CMK (cell line): Measurements from ENCODE around the gene SH2B3.

Experiments
- DNase-seq: peaks from one replicate; pipeline ENCODE4 v3.0.0-alpha.2; 2010; ENCODE audit warnings: low read depth

The SH2B3 gene

GRCh38 chr12:111409403-111409779 lies 3.7 kb downstream of the SH2B3 start:
- no peak for DNase-seq

GRCh38 chr12:111409780-111410430 lies 4.2 kb downstream of the SH2B3 start:
- peak; percentile 88 for DNase-seq

- DNase-seq, result no peak
These were observed 4.9 kb downstream of the SH2B3 start for GRCh38 chr12:111410431-111411184.

- DNase-seq, result no peak
These were observed 5.6 kb downstream of the SH2B3 start for GRCh38 chr12:111411185-111411764.

- no peak for DNase-seq
These were observed 6.5 kb downstream of the SH2B3 start for GRCh38 chr12:111412007-111412829.

GRCh38 chr12:111412830-111413441 lies 7.2 kb downstream of the SH2B3 start:
- no peak for DNase-seq

- no peak for DNase-seq
These were observed 7.8 kb downstream of the SH2B3 start for GRCh38 chr12:111413442-111414086.

GRCh38 chr12:111414711-111415252 lies 9.1 kb downstream of the SH2B3 start:
- DNase-seq, result no peak

- DNase-seq, result no peak
These were observed 11.6 kb downstream of the SH2B3 start for GRCh38 chr12:111417290-111417689.

GRCh38 chr12:111417784-111418593 lies 12.3 kb downstream of the SH2B3 start:
- no peak for DNase-seq

- DNase-seq, result no peak
These were observed 12.8 kb downstream of the SH2B3 start for GRCh38 chr12:111418594-111418880.

- no peak for DNase-seq
These were observed 14.1 kb downstream of the SH2B3 start for GRCh38 chr12:111419784-111420183.

GRCh38 chr12:111420494-111420893 lies 14.8 kb downstream of the SH2B3 start:
- DNase-seq, result no peak

- no peak for DNase-seq
These were observed 18.6 kb downstream of the SH2B3 start for GRCh38 chr12:111424189-111424792.

- DNase-seq, result no peak
These were observed 19.1 kb downstream of the SH2B3 start for GRCh38 chr12:111424793-111425251.

- no peak for DNase-seq
These were observed 19.9 kb downstream of the SH2B3 start for GRCh38 chr12:111425655-111426054.

GRCh38 chr12:111426344-111427185 lies 20.8 kb downstream of the SH2B3 start:
- no peak for DNase-seq

- DNase-seq, result no peak
These were observed 21.8 kb downstream of the SH2B3 start for GRCh38 chr12:111427417-111428074.
